Calu3 (cell line): Measurements from ENCODE around the gene NHSL1. TPM values are rescaled to one million over a fixed set of nuclear protein-coding genes. Genes with fewer than 3 reads are reported as not detected.

Source experiments
- BruUV-seq: library from RNA; stranded (reverse); fragments of 400-500 nt; replicated peaks from 2 replicates; lab custom pipeline; 2021; lab: Mats Ljungman, UMichigan
- CTCF ChIA-PET: fragments of 300-600 bp; sonication (Branson Sonifier 250); formaldehyde crosslinking; loops from one replicate; lab custom pipeline; 2022; ENCODE audit warnings: antibody characterized with exemption; lab: Charles Lee
- DNase-seq: peaks from one replicate; pipeline ENCODE4 v3.0.0; 2022
- H3K27ac Mint-ChIP-seq: one replicate; pipeline ENCODE4 v1.8.0; 2022; ENCODE audit warnings: mixed read lengths; ENCODE audit not compliant: unreplicated experiment
- H3K27me3 Mint-ChIP-seq: one replicate; pipeline ENCODE4 v1.8.0; 2022; ENCODE audit warnings: mixed read lengths; ENCODE audit not compliant: unreplicated experiment
- H3K36me3 Mint-ChIP-seq: one replicate; pipeline ENCODE4 v1.8.0; 2022; ENCODE audit warnings: mild to moderate bottlenecking, moderate library complexity, mixed read lengths; ENCODE audit not compliant: insufficient read depth, unreplicated experiment
- H3K4me1 Mint-ChIP-seq: one replicate; pipeline ENCODE4 v1.8.0; 2022; ENCODE audit warnings: mild to moderate bottlenecking, low read depth, mixed read lengths; ENCODE audit not compliant: unreplicated experiment
- H3K4me3 Mint-ChIP-seq: one replicate; pipeline ENCODE4 v1.8.0; 2022; ENCODE audit warnings: mild to moderate bottlenecking, low read depth, moderate library complexity, mixed read lengths; ENCODE audit not compliant: unreplicated experiment
- H3K9me3 Mint-ChIP-seq: one replicate; pipeline ENCODE4 v1.8.0; 2022; ENCODE audit warnings: low read depth, mixed read lengths; ENCODE audit not compliant: unreplicated experiment
- intact Hi-C: fragments of 100-400 bp; cut with micrococcal nuclease; formaldehyde crosslinking; loops from one replicate; pipeline ENCODE4 v1.10.0; 2022; ENCODE audit not compliant: unreplicated experiment
- total RNA-seq: library from RNA; stranded (reverse); gene quantifications from 2 replicates; pipeline ENCODE4 v1.2.3, GENCODE V29; 2022
- TF ChIP-seq, protein P1 (sequence below): fragments of 200-600 bp; IDR thresholded peaks from one replicate; pipeline ENCODE4 v1.8.0; 2022; ENCODE audit warnings: antibody characterized with exemption; ENCODE audit not compliant: unreplicated experiment

Gene NHSL1
- total RNA-seq, 1 experiment from 2014 or later = 26.6 TPM

DNA sequence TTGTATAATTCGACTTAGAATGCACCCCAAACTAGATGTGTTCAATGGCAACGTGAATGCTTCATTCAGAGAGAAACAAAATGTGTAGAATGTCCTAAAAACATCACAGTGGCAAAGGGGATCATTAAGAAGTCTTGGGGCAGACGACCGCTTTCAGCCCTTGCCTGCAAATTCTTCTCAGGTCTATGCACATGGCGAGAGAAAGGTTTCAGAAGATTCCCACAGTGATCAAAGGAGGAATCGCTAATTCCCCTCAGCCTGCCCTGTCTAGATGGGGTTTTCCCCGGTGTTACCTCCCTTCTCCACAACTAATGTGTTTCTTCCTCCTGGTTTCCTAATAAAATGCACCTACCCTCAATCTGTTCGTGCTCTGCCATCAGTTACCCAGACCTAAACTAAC lies 13.3 kb upstream of the NHSL1 start:
- intact Hi-C loops = no loop called here
- H3K36me3 Mint-ChIP-seq = no peaks in the 10 kb centered on the region
- H3K9me3 Mint-ChIP-seq = no peaks in the 10 kb centered on the region
- no peak overlapping the region for H3K27ac Mint-ChIP-seq
- TF ChIP-seq, protein P1, sequence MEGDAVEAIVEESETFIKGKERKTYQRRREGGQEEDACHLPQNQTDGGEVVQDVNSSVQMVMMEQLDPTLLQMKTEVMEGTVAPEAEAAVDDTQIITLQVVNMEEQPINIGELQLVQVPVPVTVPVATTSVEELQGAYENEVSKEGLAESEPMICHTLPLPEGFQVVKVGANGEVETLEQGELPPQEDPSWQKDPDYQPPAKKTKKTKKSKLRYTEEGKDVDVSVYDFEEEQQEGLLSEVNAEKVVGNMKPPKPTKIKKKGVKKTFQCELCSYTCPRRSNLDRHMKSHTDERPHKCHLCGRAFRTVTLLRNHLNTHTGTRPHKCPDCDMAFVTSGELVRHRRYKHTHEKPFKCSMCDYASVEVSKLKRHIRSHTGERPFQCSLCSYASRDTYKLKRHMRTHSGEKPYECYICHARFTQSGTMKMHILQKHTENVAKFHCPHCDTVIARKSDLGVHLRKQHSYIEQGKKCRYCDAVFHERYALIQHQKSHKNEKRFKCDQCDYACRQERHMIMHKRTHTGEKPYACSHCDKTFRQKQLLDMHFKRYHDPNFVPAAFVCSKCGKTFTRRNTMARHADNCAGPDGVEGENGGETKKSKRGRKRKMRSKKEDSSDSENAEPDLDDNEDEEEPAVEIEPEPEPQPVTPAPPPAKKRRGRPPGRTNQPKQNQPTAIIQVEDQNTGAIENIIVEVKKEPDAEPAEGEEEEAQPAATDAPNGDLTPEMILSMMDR = no peak
- DNase-seq = no peak
- CTCF ChIA-PET = no interaction called here
- H3K4me3 Mint-ChIP-seq = no peak overlapping the region
- no peaks in the 10 kb centered on the region for H3K27me3 Mint-ChIP-seq
- H3K4me1 Mint-ChIP-seq = peaks cover 19% of the 10 kb centered on the region
- BruUV-seq = no TSS peak

DNA sequence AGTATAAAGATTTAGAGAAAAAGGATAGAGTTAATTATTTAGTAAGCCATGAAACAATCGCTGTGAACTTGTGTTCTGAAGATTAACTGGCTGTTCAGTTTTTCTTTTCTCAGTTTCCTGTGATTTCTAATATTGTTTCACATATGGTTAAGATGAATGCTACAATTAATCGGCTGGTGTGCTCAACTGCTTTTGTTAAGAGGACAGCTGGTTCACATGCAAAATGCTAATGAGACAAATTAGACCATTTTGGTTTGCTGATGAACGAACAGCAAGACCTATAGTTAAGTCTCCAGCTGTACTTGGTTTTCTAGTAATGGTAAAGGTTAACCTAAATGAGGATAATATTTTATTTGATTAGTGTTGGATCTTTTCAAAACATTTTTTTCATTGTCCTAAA lies 10.8 kb upstream of the NHSL1 start:
- Mint-ChIP-seq H3K9me3 (no peaks in the 10 kb centered on the region), H3K27me3 (no peaks in the 10 kb centered on the region), H3K36me3 (no peaks in the 10 kb centered on the region), H3K27ac (no peak overlapping the region), H3K4me1 (peaks cover 27% of the 10 kb centered on the region), H3K4me3 (no peak overlapping the region)
- CTCF ChIA-PET = interaction anchor here (0.5 to 1.8 kb wide), 4 partner anchors 12 to 1872 kb away, joined by 4 to 6 read pairs (median 4); no protein-coding TSS in a partner anchor
- DNase-seq = no peak
- no TSS peak for BruUV-seq
- intact Hi-C loops = no loop called here
- TF ChIP-seq, protein P1 = no peak

DNA sequence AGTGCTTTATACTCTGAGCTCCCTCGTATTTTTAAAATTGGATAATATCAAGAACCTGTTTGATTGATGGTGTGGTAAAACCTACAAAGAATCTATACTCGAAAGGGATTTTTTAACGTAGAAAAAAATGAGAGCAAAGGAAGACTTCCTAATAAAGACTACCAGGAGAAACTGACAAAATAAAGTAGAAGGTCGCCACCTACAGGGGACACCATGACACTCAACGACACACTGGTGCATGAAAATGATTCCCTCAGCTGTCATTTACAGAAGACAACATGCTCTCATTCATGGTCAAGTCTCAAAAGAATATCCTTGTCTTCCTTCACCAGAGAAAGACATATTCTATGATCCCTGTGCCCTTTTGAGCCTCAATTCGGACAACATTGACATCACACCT lies 10.1 kb upstream of the NHSL1 start:
- Mint-ChIP-seq H3K9me3 (no peaks in the 10 kb centered on the region), H3K4me3 (no peak overlapping the region), H3K4me1 (peaks cover 32% of the 10 kb centered on the region), H3K36me3 (peaks cover 2% of the 10 kb centered on the region), H3K27me3 (no peaks in the 10 kb centered on the region), H3K27ac (no peak overlapping the region)
- CTCF ChIA-PET = interaction anchor here (0.6 to 1.8 kb wide), 5 partner anchors 11 to 79 kb away, joined by 3 to 8 read pairs (median 5); no protein-coding TSS in a partner anchor
- intact Hi-C loops = loop anchor here (1.0 to 10.0 kb wide), 3 partner anchors 55 to 405 kb away; partner anchors contain the start of gene PERP
- peak; percentile 54 for DNase-seq
- TF ChIP-seq, protein P1 = peak; percentile 20
- no TSS peak for BruUV-seq

DNA sequence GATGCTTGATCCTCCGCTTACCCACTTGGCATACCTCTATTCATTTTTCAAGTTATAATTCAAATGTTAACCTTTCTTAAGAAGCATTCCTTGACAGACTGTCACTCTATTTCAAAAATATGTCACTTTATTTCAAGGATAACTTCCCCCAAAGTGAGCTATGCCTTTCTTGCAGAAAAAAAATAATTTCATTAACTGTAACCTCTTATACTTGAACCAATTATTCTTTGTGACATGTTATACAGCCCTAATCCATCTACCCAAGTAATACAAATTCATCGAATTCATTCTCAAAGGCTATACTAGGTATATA lies 9.3 kb upstream of the NHSL1 start:
- H3K36me3 Mint-ChIP-seq = peaks cover 8% of the 10 kb centered on the region
- peaks cover 39% of the 10 kb centered on the region for H3K4me1 Mint-ChIP-seq
- CTCF ChIA-PET = interaction anchor here (0.6 to 1.8 kb wide), 5 partner anchors 10 to 78 kb away, joined by 3 to 8 read pairs (median 5); no protein-coding TSS in a partner anchor
- no peaks in the 10 kb centered on the region for H3K27me3 Mint-ChIP-seq
- H3K4me3 Mint-ChIP-seq = no peak overlapping the region
- no peaks in the 10 kb centered on the region for H3K9me3 Mint-ChIP-seq
- intact Hi-C loops = loop anchor here (2.0 to 10.0 kb wide), 2 partner anchors 54 to 404 kb away; partner anchors contain the start of gene PERP
- H3K27ac Mint-ChIP-seq = no peak overlapping the region
- no peak for DNase-seq
- BruUV-seq = no TSS peak
- TF ChIP-seq, protein P1 = no peak
